Esophagus muscularis mucosa (tissue), 4 donors: ENCODE measurements around the gene CRELD1. TPM values are rescaled to one million over a fixed set of nuclear protein-coding genes. Genes with fewer than 3 reads are reported as not detected.

Experiments used
- DNase-seq: peaks from one replicate; pipeline ENCODE4 v3.0.0-alpha.2; 2017; ENCODE audit errors: extremely low spot score
- H3K27ac ChIP-seq, 4 donors: fragments of 200-600 bp; sonication (generic); replicated peaks in 1 of 4; 1 replicate in 3 of 4; 2 replicates in 1 of 4; pipeline ENCODE4 v1.5.1; 2016 to 2019; ENCODE audit warnings: mild to moderate bottlenecking in 1 of 4
- H3K27me3 ChIP-seq, 4 donors: fragments of 200-600 bp; sonication (generic); one replicate each; pipeline versions ENCODE4 v1.5.1 to v1.6.0; 2016 to 2019
- H3K36me3 ChIP-seq, 4 donors: fragments of 200-600 bp; sonication (generic); one replicate each; pipeline ENCODE4 v1.5.1; 2016 to 2019
- H3K4me1 ChIP-seq, 4 donors: fragments of 200-600 bp; sonication (generic); one replicate each; pipeline ENCODE4 v1.5.1; 2016 to 2019
- H3K4me3 ChIP-seq, 4 donors: fragments of 200-600 bp; sonication (generic); 1 replicate in 2 of 4; 2 replicates in 2 of 4; pipeline ENCODE4 v1.5.1; 2016 to 2019; ENCODE audit warnings: mild to moderate bottlenecking in 4 of 4, moderate library complexity in 1 of 4
- H3K9me3 ChIP-seq, 4 donors: fragments of 200-600 bp; sonication (generic); 1 replicate in 3 of 4; 2 replicates in 1 of 4; pipeline ENCODE4 v1.5.1; 2016 to 2019
- EP300 ChIP-seq: sonication (generic); formaldehyde crosslinking; IDR thresholded peaks from one replicate; pipeline ENCODE4 v1.6.1; 2017; ENCODE audit warnings: antibody characterized with exemption
- POLR2A ChIP-seq: fragments of 450-650 bp; IDR thresholded peaks from one replicate; pipeline ENCODE4 v1.6.1; 2017; ENCODE audit warnings: antibody characterized with exemption, moderate library complexity, mild to moderate bottlenecking, low read depth
- POLR2AphosphoS5 ChIP-seq, 2 donors: sonication (generic); formaldehyde crosslinking; IDR thresholded peaks; one replicate each; pipeline ENCODE4 v1.6.1; 2017; ENCODE audit warnings: antibody characterized with exemption in 2 of 2
- WGBS: methylation state at CpG from one replicate; pipeline ENCODE4 v1.1.5; 2018; 5-methylcytosine and 5-hydroxymethylcytosine counted together
- intact Hi-C: fragments of 100-400 bp; cut with DNase I; formaldehyde crosslinking; loops from one replicate; pipeline ENCODE4 v1.15.1; 2023
- total RNA-seq, 4 donors: library from RNA; depleted of rRNA; stranded (reverse); fragments of >200 nt; gene quantifications; one replicate each; pipeline versions ENCODE4 v1.1.0 to v1.2.1, GENCODE V29; 2016
- TF ChIP-seq, protein P1 (sequence below), 3 experiments: fragments of 200-600 bp in 2 of 3; fragments of 450-650 bp in 1 of 3; sonication (generic) in 2 of 3; IDR thresholded peaks; one replicate each; pipeline ENCODE4 v1.5.1; 2017 to 2019; ENCODE audit warnings: antibody characterized with exemption in 3 of 3, mild to moderate bottlenecking in 2 of 3, moderate library complexity in 1 of 3

Gene CRELD1
- total RNA-seq, 4 donors from 2014 or later: 38.6 to 62.9 (median 52.0) TPM

DNA sequence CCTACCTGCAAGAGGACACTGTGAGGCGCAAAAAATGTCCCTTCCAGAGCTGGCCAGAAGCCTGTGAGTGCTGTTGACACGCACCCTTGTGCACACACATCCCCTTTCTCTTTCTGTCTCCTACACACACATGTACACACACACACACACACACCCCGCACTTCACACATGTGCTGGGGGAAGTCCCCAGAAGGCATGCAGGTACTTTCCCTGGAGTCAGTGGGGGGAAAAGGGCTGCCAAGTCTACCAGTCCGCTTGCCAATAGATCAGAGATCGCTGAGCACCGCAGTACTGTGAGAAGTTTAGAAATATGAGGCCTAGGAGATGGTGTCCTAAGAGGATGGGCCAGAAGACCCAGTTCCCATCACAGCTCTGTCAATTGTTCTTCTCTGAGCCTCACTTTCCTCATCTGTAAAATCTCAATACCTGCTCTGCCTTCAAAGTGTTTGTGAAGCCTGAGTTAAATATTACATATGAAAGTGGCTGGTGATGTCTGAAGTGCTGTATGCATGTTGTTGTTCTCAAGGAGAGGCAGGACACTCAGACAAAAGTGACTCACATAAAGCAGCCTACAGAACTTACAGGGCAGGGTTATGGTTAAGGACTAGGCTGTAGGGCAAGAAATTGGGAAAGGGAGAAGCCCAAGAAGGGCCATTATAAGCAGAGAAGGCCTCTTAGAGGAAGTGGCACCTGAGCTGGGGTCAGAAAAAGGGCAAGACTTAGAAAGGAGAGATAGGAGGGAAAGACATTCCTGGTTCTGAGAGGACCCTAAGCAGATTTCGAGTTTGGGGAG, 24.2 kb upstream of the CRELD1 start:
- TF ChIP-seq POLR2A (no peak), EP300 (no peak), POLR2AphosphoS5 (IDR thresholded peaks at IDR 0.05) (no peak)
- TF ChIP-seq, protein P1, sequence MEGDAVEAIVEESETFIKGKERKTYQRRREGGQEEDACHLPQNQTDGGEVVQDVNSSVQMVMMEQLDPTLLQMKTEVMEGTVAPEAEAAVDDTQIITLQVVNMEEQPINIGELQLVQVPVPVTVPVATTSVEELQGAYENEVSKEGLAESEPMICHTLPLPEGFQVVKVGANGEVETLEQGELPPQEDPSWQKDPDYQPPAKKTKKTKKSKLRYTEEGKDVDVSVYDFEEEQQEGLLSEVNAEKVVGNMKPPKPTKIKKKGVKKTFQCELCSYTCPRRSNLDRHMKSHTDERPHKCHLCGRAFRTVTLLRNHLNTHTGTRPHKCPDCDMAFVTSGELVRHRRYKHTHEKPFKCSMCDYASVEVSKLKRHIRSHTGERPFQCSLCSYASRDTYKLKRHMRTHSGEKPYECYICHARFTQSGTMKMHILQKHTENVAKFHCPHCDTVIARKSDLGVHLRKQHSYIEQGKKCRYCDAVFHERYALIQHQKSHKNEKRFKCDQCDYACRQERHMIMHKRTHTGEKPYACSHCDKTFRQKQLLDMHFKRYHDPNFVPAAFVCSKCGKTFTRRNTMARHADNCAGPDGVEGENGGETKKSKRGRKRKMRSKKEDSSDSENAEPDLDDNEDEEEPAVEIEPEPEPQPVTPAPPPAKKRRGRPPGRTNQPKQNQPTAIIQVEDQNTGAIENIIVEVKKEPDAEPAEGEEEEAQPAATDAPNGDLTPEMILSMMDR (IDR thresholded peaks at IDR 0.05): no peak
- H3K4me1 ChIP-seq: peaks cover 1 to 12% (median 10%) of the 10 kb centered on the region in 4 donors
- no peak overlapping the region for H3K27ac ChIP-seq
- no peak overlapping the region for H3K4me3 ChIP-seq
- no peaks in the 10 kb centered on the region for H3K36me3 ChIP-seq
- 91% methylated on average over 7 of the region's 7 CpGs for WGBS
- H3K9me3 ChIP-seq: no peaks in the 10 kb centered on the region
- intact Hi-C loops: no loop called here
- no peak for DNase-seq
- no peaks in the 10 kb centered on the region for H3K27me3 ChIP-seq

DNA sequence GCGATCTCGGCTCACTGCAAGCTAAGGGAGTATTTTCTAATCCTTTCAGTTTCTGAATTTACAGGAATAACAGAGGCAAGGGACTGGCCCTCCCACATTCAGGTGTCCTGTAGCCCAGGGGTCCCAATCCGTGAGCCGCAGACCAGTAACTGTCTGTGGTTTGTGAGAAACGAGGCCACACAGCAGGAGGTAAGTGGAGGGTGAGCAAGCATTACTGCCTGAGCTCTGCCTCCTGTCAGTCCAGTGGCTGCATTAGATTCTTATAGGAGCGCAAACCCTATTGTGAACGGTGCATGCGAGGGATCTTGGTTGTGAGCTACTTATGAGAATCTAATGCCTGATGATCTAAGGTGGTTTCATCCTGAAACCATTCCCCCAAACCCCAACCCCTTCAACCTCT, 21.8 kb upstream of the CRELD1 start:
- TF ChIP-seq POLR2AphosphoS5 (IDR thresholded peaks at IDR 0.05): no peak
- no peak for TF ChIP-seq EP300
- TF ChIP-seq, protein P1 (IDR thresholded peaks at IDR 0.05): no peak
- no peak for TF ChIP-seq POLR2A
- H3K4me3 ChIP-seq: no peak overlapping the region
- H3K36me3 ChIP-seq: no peaks in the 10 kb centered on the region
- intact Hi-C loops: no loop called here
- 69% methylated on average over 8 of the region's 8 CpGs for WGBS
- no peak overlapping the region for H3K27ac ChIP-seq
- H3K4me1 ChIP-seq: peaks cover 20 to 34% (median 33%) of the 10 kb centered on the region in 4 donors
- no peaks in the 10 kb centered on the region for H3K9me3 ChIP-seq
- H3K27me3 ChIP-seq: no peaks in the 10 kb centered on the region
- no peak for DNase-seq

DNA sequence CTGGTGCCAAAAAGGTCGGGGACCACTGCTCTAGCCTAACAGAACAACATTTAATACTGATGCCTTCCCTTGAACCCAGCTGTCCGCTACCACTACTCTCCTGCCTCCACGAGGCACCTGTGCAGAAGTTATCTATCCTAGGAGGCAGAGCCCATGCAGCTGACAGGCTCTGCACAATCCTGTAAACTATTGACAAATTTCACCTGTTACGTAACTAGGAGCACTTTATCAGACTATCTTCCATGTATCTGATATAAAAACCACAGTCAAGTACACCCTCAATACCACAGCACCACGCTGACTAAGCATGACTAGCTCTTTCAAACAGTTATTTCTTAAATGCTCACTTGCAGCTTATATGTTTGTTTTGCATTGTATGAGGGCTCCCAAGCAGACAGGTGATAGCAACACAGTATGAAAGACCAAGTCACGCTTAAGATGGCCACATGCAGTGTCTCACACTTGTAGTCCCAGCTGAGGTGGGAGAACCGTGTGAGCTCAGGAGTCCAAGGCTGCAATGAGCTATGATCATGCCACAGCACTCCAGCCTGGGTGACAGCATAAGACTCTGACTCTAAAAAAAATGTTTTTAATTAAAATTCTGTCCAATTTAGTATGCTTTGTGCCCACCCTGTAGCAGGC, 21.2 kb upstream of the CRELD1 start:
- no peak for DNase-seq
- Histone ChIP-seq H3K27me3 (no peaks in the 10 kb centered on the region), H3K9me3 (no peaks in the 10 kb centered on the region), H3K36me3 (no peaks in the 10 kb centered on the region), H3K4me1 (peaks cover 22 to 38% (median 37%) of the 10 kb centered on the region in 4 donors), H3K4me3 (no peak overlapping the region), H3K27ac (no peak overlapping the region)
- intact Hi-C loops: no loop called here
- TF ChIP-seq, protein P1 (IDR thresholded peaks at IDR 0.05): no peak
- TF ChIP-seq EP300: no peak
- no peak for TF ChIP-seq POLR2A
- no peak for TF ChIP-seq POLR2AphosphoS5 (IDR thresholded peaks at IDR 0.05)
- 83% methylated on average over 7 of the region's 7 CpGs for WGBS

DNA sequence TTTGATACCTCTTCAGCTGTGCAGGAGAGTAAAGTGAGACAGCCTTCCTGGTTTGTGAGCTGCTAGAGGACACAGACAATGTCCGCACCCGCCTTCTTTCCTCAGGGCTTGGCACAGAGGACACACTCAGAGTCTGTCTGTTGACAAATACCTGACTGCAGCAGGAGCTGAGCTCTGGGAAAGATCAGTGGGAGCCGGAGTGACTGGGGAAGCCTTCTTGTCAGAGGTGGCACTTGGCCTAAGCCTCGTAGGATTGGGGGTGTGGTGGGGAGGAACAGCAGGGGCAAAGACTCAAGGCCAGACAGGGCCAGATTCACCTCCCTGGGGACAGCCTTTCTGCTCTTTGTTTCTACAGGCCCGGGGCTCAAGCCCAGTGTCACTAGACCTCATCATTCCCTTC, 20.0 kb upstream of the CRELD1 start:
- no peak for DNase-seq
- 69% methylated on average over 5 of the region's 5 CpGs for WGBS
- intact Hi-C loops: no loop called here
- H3K4me1 ChIP-seq: peaks cover 33 to 50% (median 49%) of the 10 kb centered on the region in 4 donors
- H3K9me3 ChIP-seq: no peaks in the 10 kb centered on the region
- H3K27ac ChIP-seq: peak overlapping the region; percentile 88 to 96 (median 94)
- no peak overlapping the region for H3K4me3 ChIP-seq
- H3K36me3 ChIP-seq: no peaks in the 10 kb centered on the region
- H3K27me3 ChIP-seq: no peaks in the 10 kb centered on the region
- TF ChIP-seq POLR2AphosphoS5 (IDR thresholded peaks at IDR 0.05): no peak
- no peak for TF ChIP-seq POLR2A
- no peak for TF ChIP-seq EP300
- TF ChIP-seq, protein P1 (IDR thresholded peaks at IDR 0.05): no peak
